HCT116 (cell line): Measurements from ENCODE around the gene ELAVL3. TPM values are rescaled to one million over a fixed set of nuclear protein-coding genes. Genes with fewer than 3 reads are reported as not detected.

Experiments
- ATAC-seq: fragments of 200-7000 bp; cut with Tn5 transposase; 2 replicates; pipeline ENCODE4 v1.9.1; 2020; ENCODE audit warnings: mild to moderate bottlenecking, moderate library complexity
- BruUV-seq: library from RNA; stranded (reverse); fragments of 400-500 nt; replicated peaks from 2 replicates; lab custom pipeline; 2021; lab: Mats Ljungman, UMichigan
- CTCF ChIA-PET: fragments of 300-600 bp; sonication (Branson Sonifier 250); formaldehyde crosslinking; loops from one replicate; lab custom pipeline; 2021; ENCODE audit warnings: antibody characterized with exemption; lab: Charles Lee
- POLR2A ChIA-PET: fragments of 300-600, 350-600 bp; sonication (Branson Sonifier 250); formaldehyde crosslinking; loops from one replicate; lab custom pipeline; 2021; ENCODE audit warnings: antibody characterized with exemption; lab: Charles Lee
- RAD21 ChIA-PET, 2 experiments: fragments of 300-600 bp; sonication (Branson Sonifier 250); formaldehyde crosslinking; loops; one replicate each; lab custom pipeline; 2023; ENCODE audit warnings: low total read pairs in 2 of 2; ENCODE audit not compliant: uncharacterized antibody in 2 of 2, unreplicated experiment in 2 of 2, low non-redundant PET in 1 of 2; lab: Charles Lee
- DNase-seq: peaks from one replicate; pipeline ENCODE4 v3.0.0-alpha.2; 2010; ENCODE audit warnings: low read depth, low spot score
- H2AFZ ChIP-seq: fragments of 200-600 bp; shearing (Covaris generic), sonication (generic); 2 replicates; pipeline ENCODE4 v1.6.1; 2017; ENCODE audit warnings: low read depth, mixed run types, mixed read lengths, antibody characterized with exemption, low read length; ENCODE audit not compliant: poor library complexity, severe bottlenecking
- H3K27ac ChIP-seq: 2 replicates; pipeline ENCODE4 v1.5.1; 2012; ENCODE audit warnings: low read depth, low read length
- H3K27me3 ChIP-seq: fragments of 200-600 bp; sonication (generic); 2 replicates; pipeline ENCODE4 v1.6.1; 2016; ENCODE audit warnings: mixed run types, low read length, mixed read lengths; ENCODE audit not compliant: insufficient read depth
- H3K36me3 ChIP-seq, 2 experiments: fragments of 200-500 bp in 1 of 2; fragments of 200-600 bp in 1 of 2; sonication (Bioruptor generic) in 1 of 2; sonication (generic) in 1 of 2; 2 replicates each; pipeline versions ENCODE4 v1.5.1 to v1.6.1; 2014 to 2016; ENCODE audit warnings: low read length in 2 of 2, inconsistent platforms in 1 of 2, mixed read lengths in 1 of 2, mixed run types in 1 of 2; ENCODE audit not compliant: insufficient read depth in 2 of 2, control insufficient read depth in 1 of 2
- H3K4me1 ChIP-seq, 2 experiments: fragments of 200-600 bp in 1 of 2; sonication (generic) in 1 of 2; 2 replicates each; pipeline versions ENCODE4 v1.5.1 to v1.6.1; 2012 to 2017; ENCODE audit warnings: low read length in 2 of 2, inconsistent platforms in 1 of 2, mild to moderate bottlenecking in 1 of 2, mixed read lengths in 1 of 2, mixed run types in 1 of 2, moderate library complexity in 1 of 2; ENCODE audit not compliant: insufficient read depth in 2 of 2, control insufficient read depth in 1 of 2
- H3K4me2 ChIP-seq: fragments of 200-600 bp; sonication (generic); 2 replicates; pipeline ENCODE4 v1.6.1; 2017; ENCODE audit warnings: mixed run types, low read length, mixed read lengths
- H3K4me3 ChIP-seq, 2 experiments: fragments of 200-600 bp in 1 of 2; sonication (generic) in 1 of 2; replicated peaks in 1 of 2; 2 replicates each; pipeline ENCODE4 v1.5.1; 2011 to 2016; ENCODE audit warnings: low read length in 2 of 2, control low read depth in 1 of 2, low read depth in 1 of 2, mild to moderate bottlenecking in 1 of 2, mixed read lengths in 1 of 2, mixed run types in 1 of 2
- H3K79me2 ChIP-seq: fragments of 200-600 bp; sonication (generic); 2 replicates; pipeline ENCODE4 v1.6.1; 2017; ENCODE audit warnings: mild to moderate bottlenecking, mixed run types, low read length, moderate library complexity, mixed read lengths; ENCODE audit not compliant: insufficient read depth
- H3K9ac ChIP-seq: fragments of 200-600 bp; sonication (generic); 2 replicates; pipeline ENCODE4 v1.6.1; 2016; ENCODE audit warnings: low read length, mixed read lengths
- H3K9me2 ChIP-seq: fragments of 200-600 bp; sonication (generic), shearing (Covaris generic); 2 replicates; pipeline ENCODE4 v1.6.1; 2017; ENCODE audit warnings: mixed run types, mild to moderate bottlenecking, moderate library complexity; ENCODE audit not compliant: insufficient read depth
- H3K9me3 ChIP-seq, 2 experiments: fragments of 200-500 bp in 1 of 2; fragments of 200-600 bp in 1 of 2; sonication (Bioruptor generic) in 1 of 2; sonication (generic) in 1 of 2; 2 replicates each; pipeline ENCODE4 v1.6.1; 2014 to 2017; ENCODE audit warnings: low read length in 2 of 2, mixed read lengths in 2 of 2, inconsistent platforms in 1 of 2, low read depth in 1 of 2, mild to moderate bottlenecking in 1 of 2, mixed run types in 1 of 2, moderate library complexity in 1 of 2; ENCODE audit not compliant: control insufficient read depth in 1 of 2, insufficient read depth in 1 of 2
- H4K20me1 ChIP-seq: fragments of 200-600 bp; sonication (generic), shearing (Covaris generic); 2 replicates; pipeline ENCODE4 v1.6.1; 2017; ENCODE audit warnings: mixed run types, mild to moderate bottlenecking, moderate library complexity; ENCODE audit not compliant: insufficient read depth
- CBX3 ChIP-seq: IDR thresholded peaks from 2 replicates; pipeline ENCODE4 v1.6.1; 2012; ENCODE audit warnings: low read depth
- EGR1 ChIP-seq: IDR thresholded peaks from 2 replicates; pipeline ENCODE4 v1.6.1; 2012; ENCODE audit warnings: low read depth
- ELF1 ChIP-seq: IDR thresholded peaks from 2 replicates; pipeline ENCODE4 v1.6.1; 2012; ENCODE audit warnings: low read depth, borderline replicate concordance
- EZH2 ChIP-seq: fragments of 200-600 bp; sonication (generic); IDR thresholded peaks from 2 replicates; pipeline ENCODE4 v1.6.1; 2017; ENCODE audit warnings: antibody characterized with exemption, mixed run types
- POLR2AphosphoS5 ChIP-seq: IDR thresholded peaks from 2 replicates; pipeline ENCODE4 v1.6.1; 2011; ENCODE audit warnings: mild to moderate bottlenecking, low read depth, low read length, moderate library complexity
- RAD21 ChIP-seq: IDR thresholded peaks from 2 replicates; pipeline ENCODE4 v1.6.1; 2012; ENCODE audit warnings: low read depth, mild to moderate bottlenecking
- SRF ChIP-seq: IDR thresholded peaks from 2 replicates; pipeline ENCODE4 v1.6.1; 2012; ENCODE audit warnings: low read depth
- TCF7L2 ChIP-seq: IDR thresholded peaks from 2 replicates; pipeline ENCODE4 v1.7.0; 2011; ENCODE audit warnings: borderline replicate concordance, inconsistent platforms; ENCODE audit not compliant: insufficient read depth, insufficient read length; ENCODE audit errors: extremely low read depth
- ZFX ChIP-seq: fragments of 450-650 bp; IDR thresholded peaks from 2 replicates; pipeline ENCODE4 v1.6.1; 2017
- ZNF274 ChIP-seq: fragments of 200-500 bp; sonication (Bioruptor generic); IDR thresholded peaks from 2 replicates; pipeline ENCODE4 v1.6.1; 2014; ENCODE audit warnings: mild to moderate bottlenecking, low read depth, low read length, inconsistent platforms
- intact Hi-C: fragments of 100-400 bp; cut with micrococcal nuclease; formaldehyde crosslinking; loops from 2 replicates; pipeline ENCODE4 v1.10.0; 2022
- total RNA-seq: library from RNA; stranded (reverse); gene quantifications from one replicate; pipeline ENCODE4 v1.2.1, GENCODE V29; 2021; ENCODE audit not compliant: unreplicated experiment
- TF ChIP-seq, protein P1 (sequence below): IDR thresholded peaks from 2 replicates; pipeline ENCODE4 v1.6.1; 2012
- TF ChIP-seq, protein P2 (sequence below): IDR thresholded peaks from 2 replicates; pipeline ENCODE4 v1.6.1; 2012

Gene ELAVL3
- total RNA-seq, 1 experiment from 2014 or later: 0.05 TPM

DNA sequence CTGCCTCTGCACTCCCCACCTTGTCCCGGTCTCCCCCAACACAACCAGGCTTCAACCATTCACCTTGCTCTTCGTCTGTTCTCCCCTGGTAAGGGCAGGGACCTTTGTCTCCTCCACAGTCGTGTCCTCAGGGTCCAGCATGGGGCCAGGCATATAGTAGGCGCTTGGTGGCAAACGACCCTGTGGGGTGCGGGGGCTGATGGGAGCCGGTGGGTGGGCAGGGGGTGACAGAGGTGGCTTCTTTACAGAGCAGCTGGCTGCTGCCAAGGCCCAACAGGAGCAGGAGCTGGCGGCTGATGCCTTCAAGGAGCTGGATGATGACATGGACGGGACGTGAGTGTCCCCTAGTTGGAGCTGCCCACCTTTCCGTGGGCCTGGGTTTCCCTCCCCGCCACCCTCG is 35.7 kb downstream of the ELAVL3 start:
- Histone ChIP-seq H3K79me2 (peaks cover 23% of the 10 kb centered on the region; the same call in 1 of the 2 replicates), H3K36me3 (peaks cover 30 to 58% of the 10 kb centered on the region in 2 experiments; a peak in 3 of 4 replicates), H2AFZ (no peak overlapping the region)
- ChIA-PET POLR2A (interaction anchor here (1.1 kb wide), 1 partner anchor 64 kb away, joined by 5 read pairs; no protein-coding TSS in a partner anchor), CTCF (interaction anchor here (0.6 to 3.0 kb wide), 5 partner anchors 62 to 610 kb away, joined by 3 to 18 read pairs (median 4); partner anchors contain the start of gene SWSAP1)
- intact Hi-C loops: no loop called here
- TF ChIP-seq RAD21 (no peak), TCF7L2 (no peak), POLR2AphosphoS5 (no peak)
- TF ChIP-seq, protein P1, sequence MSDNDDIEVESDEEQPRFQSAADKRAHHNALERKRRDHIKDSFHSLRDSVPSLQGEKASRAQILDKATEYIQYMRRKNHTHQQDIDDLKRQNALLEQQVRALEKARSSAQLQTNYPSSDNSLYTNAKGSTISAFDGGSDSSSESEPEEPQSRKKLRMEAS: no peak
- TF ChIP-seq, protein P2, sequence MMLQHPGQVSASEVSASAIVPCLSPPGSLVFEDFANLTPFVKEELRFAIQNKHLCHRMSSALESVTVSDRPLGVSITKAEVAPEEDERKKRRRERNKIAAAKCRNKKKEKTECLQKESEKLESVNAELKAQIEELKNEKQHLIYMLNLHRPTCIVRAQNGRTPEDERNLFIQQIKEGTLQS: no peak
- TF ChIP-seq, all 23 proteins: peak for 0
- no peak overlapping the region for H3K9ac ChIP-seq
- RAD21 ChIA-PET: interaction anchor here in 1 of 2 experiments (0.7 kb wide), 1 partner anchor 61 kb away, joined by 3 read pairs; the partner anchor contains the start of gene EPOR
- H3K4me3 ChIP-seq: no peak overlapping the region
- H3K4me1 ChIP-seq: no peaks in the 10 kb centered on the region
- DNase-seq (no peak), ATAC-seq (no peak)
- BruUV-seq: no TSS peak
- H3K9me3 ChIP-seq: no peaks in the 10 kb centered on the region
- no peaks in the 10 kb centered on the region for H3K27me3 ChIP-seq
- no peak overlapping the region for H3K4me2 ChIP-seq
- H4K20me1 ChIP-seq: no peaks in the 10 kb centered on the region
- no peak overlapping the region for H3K27ac ChIP-seq
- H3K9me2 ChIP-seq: no peaks in the 10 kb centered on the region

DNA sequence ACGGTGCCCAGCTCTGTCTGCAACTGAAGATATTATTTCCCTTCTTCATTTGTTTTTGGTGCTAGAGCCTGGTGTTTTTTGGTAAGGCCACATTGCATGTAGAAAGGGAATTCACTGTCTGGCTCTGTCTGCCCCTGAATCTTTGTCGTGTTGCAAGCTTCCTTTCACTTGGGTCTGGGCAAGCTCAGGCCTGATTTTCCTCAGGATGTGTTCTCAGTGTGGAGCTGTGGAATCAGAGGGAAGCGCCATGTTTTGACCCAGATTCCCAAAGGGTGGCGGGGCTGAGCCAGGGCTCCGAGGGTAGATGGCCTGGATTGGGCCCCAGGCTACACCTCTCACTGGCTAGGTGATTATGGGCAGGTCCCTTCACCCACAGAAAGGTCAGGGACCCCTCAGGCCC is 36.8 kb downstream of the ELAVL3 start:
- Histone ChIP-seq H3K9me3 (no peaks in the 10 kb centered on the region), H3K79me2 (peaks cover 23% of the 10 kb centered on the region; the same call in 1 of the 2 replicates), H3K4me1 (no peaks in the 10 kb centered on the region), H3K36me3 (peaks cover 30 to 58% of the 10 kb centered on the region in 2 experiments; a peak in 3 of 4 replicates), H3K9ac (no peak overlapping the region), H3K27me3 (no peaks in the 10 kb centered on the region), H2AFZ (no peak overlapping the region), H3K9me2 (no peaks in the 10 kb centered on the region), H4K20me1 (no peaks in the 10 kb centered on the region), H3K4me2 (no peak overlapping the region), H3K27ac (no peak overlapping the region), H3K4me3 (no peak overlapping the region)
- ChIA-PET POLR2A (interaction anchor here (1.5 kb wide), 1 partner anchor 63 kb away, joined by 4 read pairs; no protein-coding TSS in a partner anchor), CTCF (interaction anchor here (1.5 to 3.0 kb wide), 3 partner anchors 9 to 150 kb away, joined by 4 to 18 read pairs (median 6); partner anchors contain the start of genes ODAD3 and PRKCSH), RAD21 (no interaction called here)
- no TSS peak for BruUV-seq
- DNase-seq: no peak
- intact Hi-C loops: no loop called here
- no peak for ATAC-seq
- TF ChIP-seq SRF (no peak), EGR1 (no peak), ZNF274 (no peak), EZH2 (no peak), ELF1 (no peak), CBX3 (no peak), ZFX (no peak)
